ENCODE data around the gene TBCCD1.

- TF ChIP-seq POLR2AphosphoS5 (IDR thresholded peaks at IDR 0.05; ENCODE audit: low read depth, low read length), result no peak
- TF ChIP-seq TAF1 (IDR thresholded peaks at IDR 0.05; ENCODE audit: borderline replicate concordance, low read depth, low read length), result no peak
Observed at GRCh38 chr3:186583831-186584230, 16.7 kb upstream of the TBCCD1 start.

Data from GM12892 (cell line).